ENCODE results near the gene HDX.

DNA sequence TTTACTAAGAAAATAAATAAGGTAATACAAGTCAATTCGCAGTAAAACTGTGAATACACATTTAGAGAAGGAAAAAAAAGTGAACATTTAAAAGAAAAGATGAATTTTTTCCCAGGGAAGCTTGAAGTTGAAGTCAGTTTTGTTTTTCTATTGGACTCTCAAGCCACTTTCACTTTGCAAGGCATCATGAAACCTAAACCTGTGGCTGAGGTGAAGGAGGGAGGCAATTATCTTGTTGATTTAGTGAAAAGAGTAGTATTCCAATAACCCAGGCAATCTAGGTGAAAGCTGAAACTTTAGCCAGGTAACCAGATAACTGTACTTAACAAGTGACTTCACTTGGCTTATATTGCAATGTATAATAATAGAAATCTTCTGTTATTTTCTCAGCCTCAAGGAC is 138.6 kb downstream of the HDX start:
- TF ChIP-seq ZEB2 (tag by site-specific recombination; IDR thresholded peaks at IDR 0.05) = no peak
- TF ChIP-seq, protein P1, sequence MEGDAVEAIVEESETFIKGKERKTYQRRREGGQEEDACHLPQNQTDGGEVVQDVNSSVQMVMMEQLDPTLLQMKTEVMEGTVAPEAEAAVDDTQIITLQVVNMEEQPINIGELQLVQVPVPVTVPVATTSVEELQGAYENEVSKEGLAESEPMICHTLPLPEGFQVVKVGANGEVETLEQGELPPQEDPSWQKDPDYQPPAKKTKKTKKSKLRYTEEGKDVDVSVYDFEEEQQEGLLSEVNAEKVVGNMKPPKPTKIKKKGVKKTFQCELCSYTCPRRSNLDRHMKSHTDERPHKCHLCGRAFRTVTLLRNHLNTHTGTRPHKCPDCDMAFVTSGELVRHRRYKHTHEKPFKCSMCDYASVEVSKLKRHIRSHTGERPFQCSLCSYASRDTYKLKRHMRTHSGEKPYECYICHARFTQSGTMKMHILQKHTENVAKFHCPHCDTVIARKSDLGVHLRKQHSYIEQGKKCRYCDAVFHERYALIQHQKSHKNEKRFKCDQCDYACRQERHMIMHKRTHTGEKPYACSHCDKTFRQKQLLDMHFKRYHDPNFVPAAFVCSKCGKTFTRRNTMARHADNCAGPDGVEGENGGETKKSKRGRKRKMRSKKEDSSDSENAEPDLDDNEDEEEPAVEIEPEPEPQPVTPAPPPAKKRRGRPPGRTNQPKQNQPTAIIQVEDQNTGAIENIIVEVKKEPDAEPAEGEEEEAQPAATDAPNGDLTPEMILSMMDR (tag by site-specific recombination; IDR thresholded peaks at IDR 0.05) = no peak
- no peak for TF ChIP-seq ZNF629 (tag by site-specific recombination; IDR thresholded peaks at IDR 0.05)
- TF ChIP-seq ZSCAN30 (tag by site-specific recombination; IDR thresholded peaks at IDR 0.05) = no peak
- TF ChIP-seq ZNF423 (tag by site-specific recombination; IDR thresholded peaks at IDR 0.05) = no peak
